Vagina (tissue), 2 donors: ENCODE measurements around the gene ARID5A.

Source experiments
- POLR2AphosphoS5 ChIP-seq, 2 donors: sonication (generic); formaldehyde crosslinking; IDR thresholded peaks; one replicate each; pipeline ENCODE4 v1.9.0; 2017; ENCODE audit warnings: antibody characterized with exemption in 2 of 2, mild to moderate bottlenecking in 2 of 2, low read depth in 1 of 2; ENCODE audit not compliant: insufficient read depth in 1 of 2
- TF ChIP-seq, protein P1 (sequence below), 3 experiments: fragments of 450-650 bp in 2 of 3; fragments of 200-600 bp in 1 of 3; sonication (generic) in 1 of 3; IDR thresholded peaks; one replicate each; pipeline ENCODE4 v1.5.1; 2017 to 2019; ENCODE audit warnings: antibody characterized with exemption in 3 of 3, mild to moderate bottlenecking in 2 of 3, moderate library complexity in 2 of 3

DNA sequence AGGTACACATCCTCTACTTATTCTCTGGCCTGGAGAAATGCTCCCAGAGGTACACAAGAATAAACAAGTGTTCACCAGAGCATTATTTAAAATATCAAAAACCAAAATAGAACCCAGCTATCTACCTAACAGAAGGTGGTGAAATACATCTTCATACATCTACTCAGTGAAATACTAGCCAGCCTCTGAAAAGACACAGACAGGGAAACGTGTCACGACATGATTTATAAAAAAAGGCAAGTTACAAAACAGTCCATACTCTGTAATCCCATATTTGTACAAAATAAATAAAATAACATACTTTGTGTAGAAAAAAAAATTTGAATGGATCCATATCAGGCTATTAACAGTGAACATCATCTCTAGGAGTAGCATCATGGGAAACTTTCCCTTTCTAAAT is 63.4 kb downstream of the ARID5A start:
- TF ChIP-seq, protein P1, sequence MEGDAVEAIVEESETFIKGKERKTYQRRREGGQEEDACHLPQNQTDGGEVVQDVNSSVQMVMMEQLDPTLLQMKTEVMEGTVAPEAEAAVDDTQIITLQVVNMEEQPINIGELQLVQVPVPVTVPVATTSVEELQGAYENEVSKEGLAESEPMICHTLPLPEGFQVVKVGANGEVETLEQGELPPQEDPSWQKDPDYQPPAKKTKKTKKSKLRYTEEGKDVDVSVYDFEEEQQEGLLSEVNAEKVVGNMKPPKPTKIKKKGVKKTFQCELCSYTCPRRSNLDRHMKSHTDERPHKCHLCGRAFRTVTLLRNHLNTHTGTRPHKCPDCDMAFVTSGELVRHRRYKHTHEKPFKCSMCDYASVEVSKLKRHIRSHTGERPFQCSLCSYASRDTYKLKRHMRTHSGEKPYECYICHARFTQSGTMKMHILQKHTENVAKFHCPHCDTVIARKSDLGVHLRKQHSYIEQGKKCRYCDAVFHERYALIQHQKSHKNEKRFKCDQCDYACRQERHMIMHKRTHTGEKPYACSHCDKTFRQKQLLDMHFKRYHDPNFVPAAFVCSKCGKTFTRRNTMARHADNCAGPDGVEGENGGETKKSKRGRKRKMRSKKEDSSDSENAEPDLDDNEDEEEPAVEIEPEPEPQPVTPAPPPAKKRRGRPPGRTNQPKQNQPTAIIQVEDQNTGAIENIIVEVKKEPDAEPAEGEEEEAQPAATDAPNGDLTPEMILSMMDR (IDR thresholded peaks at IDR 0.05): no peak
- TF ChIP-seq POLR2AphosphoS5 (IDR thresholded peaks at IDR 0.05; ENCODE audit: insufficient read depth in 1 of 2, low read depth in 1 of 2): no peak
